ENCODE data around the gene MAP2K5.

MAP2K5 gene

DNA sequence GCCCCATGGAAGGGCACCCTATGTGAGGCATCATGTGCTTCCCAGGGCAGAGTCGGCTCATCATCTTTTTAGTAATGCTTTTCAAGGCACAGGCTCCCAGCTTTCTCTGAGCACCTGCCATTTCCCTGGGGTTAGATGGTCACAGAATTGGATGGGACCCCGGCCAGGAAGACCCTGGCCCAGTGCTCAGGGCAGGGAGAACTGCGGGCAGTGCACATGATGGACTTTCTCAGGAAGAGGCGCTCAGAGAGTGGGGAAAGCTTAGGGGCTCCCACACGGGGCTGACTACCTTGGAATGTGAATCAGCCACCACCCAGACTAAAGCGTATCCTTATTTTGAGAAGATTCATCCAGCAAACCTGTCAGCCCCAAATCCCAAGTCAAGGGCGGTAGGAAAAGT, 266.3 kb downstream of the MAP2K5 start:
- no peaks in the 10 kb centered on the region for H3K4me1 Mint-ChIP-seq (ENCODE audit: low read depth)
- no peak overlapping the region for H3K27ac Mint-ChIP-seq
- DNase-seq, result no peak
- no peaks in the 10 kb centered on the region for H3K27me3 Mint-ChIP-seq
- H3K9me3 Mint-ChIP-seq, result no peaks in the 10 kb centered on the region
- peaks cover 12% of the 10 kb centered on the region for H3K36me3 Mint-ChIP-seq (ENCODE audit: low read depth)
- no peak overlapping the region for H3K4me3 Mint-ChIP-seq

DNA sequence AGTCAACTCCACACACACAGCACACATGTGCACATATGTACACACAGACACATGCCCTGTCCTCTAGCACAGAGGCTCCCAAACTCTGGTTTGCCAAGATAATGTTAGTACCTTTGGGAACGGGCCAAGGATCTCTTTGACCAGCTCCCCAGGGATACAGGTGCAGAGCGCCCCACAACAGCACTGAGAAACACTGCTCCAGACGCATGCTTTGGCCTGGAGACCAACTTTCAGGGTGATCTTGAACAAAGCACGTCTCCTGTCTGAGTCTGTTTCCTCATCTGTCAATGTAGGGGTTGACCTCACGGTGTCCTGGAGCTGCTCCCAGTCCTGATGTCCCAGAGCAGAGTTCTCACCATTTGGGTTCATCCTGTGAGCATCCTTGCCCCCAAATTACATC, 266.9 kb downstream of the MAP2K5 start:
- no peaks in the 10 kb centered on the region for H3K4me1 Mint-ChIP-seq (ENCODE audit: low read depth)
- DNase-seq, result no peak
- H3K27ac Mint-ChIP-seq, result no peak overlapping the region
- no peaks in the 10 kb centered on the region for H3K27me3 Mint-ChIP-seq
- H3K9me3 Mint-ChIP-seq, result no peaks in the 10 kb centered on the region
- H3K4me3 Mint-ChIP-seq, result no peak overlapping the region
- peaks cover 12% of the 10 kb centered on the region for H3K36me3 Mint-ChIP-seq (ENCODE audit: low read depth)

DNA sequence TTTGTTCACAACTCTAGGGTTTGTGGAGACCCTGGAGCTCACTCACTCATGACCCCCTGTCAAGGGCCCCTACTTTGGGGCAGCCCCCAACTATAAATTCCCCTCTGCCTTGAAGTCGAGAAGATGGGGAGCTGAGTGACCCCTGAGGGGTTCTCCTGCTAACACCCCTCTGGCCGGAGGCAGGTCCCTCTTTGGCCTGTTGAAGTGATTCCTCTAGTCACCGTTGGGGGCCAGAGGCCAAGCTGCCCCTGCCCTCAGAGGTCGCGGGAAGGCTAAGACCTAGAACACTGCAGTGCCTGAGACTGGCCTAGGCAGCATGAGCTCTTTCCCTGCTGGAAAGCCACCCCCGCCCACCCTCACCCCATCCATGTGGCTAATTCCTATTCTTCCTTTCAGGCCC, 267.4 kb downstream of the MAP2K5 start:
- no peak for DNase-seq
- no peak overlapping the region for H3K4me3 Mint-ChIP-seq
- no peaks in the 10 kb centered on the region for H3K9me3 Mint-ChIP-seq

GRCh38 chr15:67812241-67812644, 269.7 kb downstream of the MAP2K5 start:
- Mint-ChIP-seq H3K4me1 (ENCODE audit: low read depth) (no peaks in the 10 kb centered on the region), H3K36me3 (ENCODE audit: low read depth) (peaks cover 7% of the 10 kb centered on the region), H3K9me3 (no peaks in the 10 kb centered on the region), H3K27me3 (peaks cover 4% of the 10 kb centered on the region), H3K4me3 (no peak overlapping the region), H3K27ac (no peak overlapping the region)
- DNase-seq, result no peak

More for the DNA sequence above, 267.4 kb downstream of the MAP2K5 start:
- H3K4me1 Mint-ChIP-seq (ENCODE audit: low read depth), result no peaks in the 10 kb centered on the region
- peaks cover 12% of the 10 kb centered on the region for H3K36me3 Mint-ChIP-seq (ENCODE audit: low read depth)
- H3K27me3 Mint-ChIP-seq, result no peaks in the 10 kb centered on the region
- H3K27ac Mint-ChIP-seq, result no peak overlapping the region

GRCh38 chr15:67813104-67813634, 270.7 kb downstream of the MAP2K5 start:
- peak overlapping the region; percentile 22 for H3K27ac Mint-ChIP-seq

GRCh38 chr15:67815036-67815592, 272.6 kb downstream of the MAP2K5 start:
- no peaks in the 10 kb centered on the region for H3K36me3 Mint-ChIP-seq (ENCODE audit: low read depth)
- H3K27ac Mint-ChIP-seq, result no peak overlapping the region
- DNase-seq, result peak; percentile 18
- peaks cover under 1% of the 10 kb centered on the region for H3K4me1 Mint-ChIP-seq (ENCODE audit: low read depth)
- peaks cover 28% of the 10 kb centered on the region for H3K27me3 Mint-ChIP-seq
- H3K9me3 Mint-ChIP-seq, result no peaks in the 10 kb centered on the region
- H3K4me3 Mint-ChIP-seq, result no peak overlapping the region

More at GRCh38 chr15:67813104-67813634, 270.7 kb downstream of the MAP2K5 start:
- Mint-ChIP-seq H3K4me3 (no peak overlapping the region), H3K27me3 (peaks cover 12% of the 10 kb centered on the region), H3K4me1 (ENCODE audit: low read depth) (no peaks in the 10 kb centered on the region), H3K9me3 (no peaks in the 10 kb centered on the region), H3K36me3 (ENCODE audit: low read depth) (peaks cover 2% of the 10 kb centered on the region)
- DNase-seq, result no peak

DNA sequence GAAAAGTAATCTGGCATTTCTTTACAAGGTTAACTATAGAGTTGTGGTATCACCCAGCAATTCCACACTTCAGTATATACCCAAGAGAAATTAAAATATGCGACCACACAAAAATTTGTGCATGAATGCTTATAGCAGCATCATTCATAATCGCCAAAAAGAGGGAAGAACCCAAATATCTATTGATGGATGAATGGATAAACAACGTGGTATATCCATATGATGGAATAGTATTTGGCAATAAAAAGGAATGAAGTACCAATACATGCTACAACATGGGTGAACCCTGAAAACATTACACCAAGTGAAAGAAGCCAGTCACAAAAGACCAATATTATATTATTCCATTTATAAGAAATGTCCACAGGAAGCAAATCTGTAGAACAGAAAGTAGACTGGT, 274.2 kb downstream of the MAP2K5 start:
- no peaks in the 10 kb centered on the region for H3K36me3 Mint-ChIP-seq (ENCODE audit: low read depth)
- H3K27me3 Mint-ChIP-seq, result peaks cover 43% of the 10 kb centered on the region
- no peak for DNase-seq
- H3K9me3 Mint-ChIP-seq, result no peaks in the 10 kb centered on the region
- no peak overlapping the region for H3K27ac Mint-ChIP-seq
- peaks cover 14% of the 10 kb centered on the region for H3K4me1 Mint-ChIP-seq (ENCODE audit: low read depth)
- H3K4me3 Mint-ChIP-seq, result no peak overlapping the region

DNA sequence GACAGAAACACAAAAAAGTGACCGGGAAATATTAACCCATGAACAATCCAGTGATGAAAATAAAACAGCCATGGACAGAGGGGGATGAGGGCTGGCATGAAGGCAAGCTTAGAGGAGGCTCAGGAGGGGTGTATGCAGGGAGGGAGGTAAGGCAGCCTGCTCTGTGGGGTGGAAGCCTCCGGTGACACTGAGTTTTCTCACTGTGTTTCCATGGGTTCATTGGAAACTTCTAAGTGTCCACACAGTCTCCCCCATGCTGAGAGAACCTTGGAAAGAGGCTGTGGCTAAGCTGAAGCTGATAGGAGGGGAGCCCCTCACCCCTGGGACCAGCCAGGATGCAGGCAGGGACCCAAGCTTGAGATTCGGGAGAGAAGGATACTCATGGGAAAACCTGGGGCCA, 276.0 kb downstream of the MAP2K5 start:
- no peaks in the 10 kb centered on the region for H3K36me3 Mint-ChIP-seq (ENCODE audit: low read depth)
- peak; percentile 8 for DNase-seq

GRCh38 chr15:67819636-67820035, 277.1 kb downstream of the MAP2K5 start:
- H3K4me3 Mint-ChIP-seq, result no peak overlapping the region
- H3K36me3 Mint-ChIP-seq (ENCODE audit: low read depth), result no peaks in the 10 kb centered on the region
- no peak overlapping the region for H3K27ac Mint-ChIP-seq
- peaks cover 37% of the 10 kb centered on the region for H3K4me1 Mint-ChIP-seq (ENCODE audit: low read depth)
- no peaks in the 10 kb centered on the region for H3K9me3 Mint-ChIP-seq
- DNase-seq, result no peak
- peaks cover 68% of the 10 kb centered on the region for H3K27me3 Mint-ChIP-seq

More for the DNA sequence above, 276.0 kb downstream of the MAP2K5 start:
- H3K4me1 Mint-ChIP-seq (ENCODE audit: low read depth), result peaks cover 26% of the 10 kb centered on the region
- no peak overlapping the region for H3K4me3 Mint-ChIP-seq
- H3K9me3 Mint-ChIP-seq, result no peaks in the 10 kb centered on the region
- H3K27me3 Mint-ChIP-seq, result peaks cover 56% of the 10 kb centered on the region
- no peak overlapping the region for H3K27ac Mint-ChIP-seq

DNA sequence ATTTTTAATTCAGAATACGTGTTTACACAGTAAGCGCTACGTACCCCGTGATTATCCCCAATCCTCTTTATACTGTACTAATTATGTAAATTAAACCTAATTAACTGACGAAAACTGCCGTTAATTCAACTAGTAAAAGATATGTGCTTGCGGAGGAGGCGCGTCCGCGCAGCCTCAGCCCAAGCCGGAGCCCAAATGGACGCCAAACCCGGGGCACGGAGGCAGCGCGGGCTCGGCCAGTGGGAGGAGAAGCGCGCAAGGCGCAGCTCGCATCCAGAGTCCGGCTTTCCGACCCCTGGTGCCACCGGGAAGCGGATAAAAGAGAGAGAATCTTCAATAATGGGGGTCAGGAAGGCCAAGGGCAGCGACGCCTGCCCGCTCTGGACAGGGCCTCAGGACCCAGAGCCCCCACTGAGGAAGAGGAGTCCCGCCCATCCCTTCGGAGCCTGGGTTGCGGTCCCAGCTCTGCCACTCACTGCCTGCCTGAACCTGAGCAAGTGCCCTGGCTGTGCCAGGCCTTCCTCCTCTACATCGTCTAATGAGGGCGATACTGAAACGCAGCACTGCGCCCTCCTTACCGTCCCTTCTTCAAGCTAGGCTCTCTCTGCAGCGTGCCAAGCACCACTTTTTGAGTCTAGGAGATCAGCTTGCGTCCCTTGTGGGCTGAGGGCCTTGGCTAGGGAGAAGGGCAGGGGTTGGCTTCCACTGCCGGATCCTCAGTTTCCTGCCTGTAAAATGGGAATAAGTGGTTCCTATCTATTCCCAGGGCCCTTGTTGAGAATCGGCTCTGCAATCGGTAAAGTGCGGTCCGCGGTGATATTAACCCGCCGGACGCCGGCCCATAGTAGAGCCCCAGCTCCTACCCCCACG, 277.9 kb downstream of the MAP2K5 start:
- no peak overlapping the region for H3K4me3 Mint-ChIP-seq
- no peak for DNase-seq
- H3K36me3 Mint-ChIP-seq (ENCODE audit: low read depth), result no peaks in the 10 kb centered on the region
- H3K9me3 Mint-ChIP-seq, result no peaks in the 10 kb centered on the region
- no peak overlapping the region for H3K27ac Mint-ChIP-seq
- peaks cover 75% of the 10 kb centered on the region for H3K27me3 Mint-ChIP-seq
- H3K4me1 Mint-ChIP-seq (ENCODE audit: low read depth), result peaks cover 42% of the 10 kb centered on the region

DNA sequence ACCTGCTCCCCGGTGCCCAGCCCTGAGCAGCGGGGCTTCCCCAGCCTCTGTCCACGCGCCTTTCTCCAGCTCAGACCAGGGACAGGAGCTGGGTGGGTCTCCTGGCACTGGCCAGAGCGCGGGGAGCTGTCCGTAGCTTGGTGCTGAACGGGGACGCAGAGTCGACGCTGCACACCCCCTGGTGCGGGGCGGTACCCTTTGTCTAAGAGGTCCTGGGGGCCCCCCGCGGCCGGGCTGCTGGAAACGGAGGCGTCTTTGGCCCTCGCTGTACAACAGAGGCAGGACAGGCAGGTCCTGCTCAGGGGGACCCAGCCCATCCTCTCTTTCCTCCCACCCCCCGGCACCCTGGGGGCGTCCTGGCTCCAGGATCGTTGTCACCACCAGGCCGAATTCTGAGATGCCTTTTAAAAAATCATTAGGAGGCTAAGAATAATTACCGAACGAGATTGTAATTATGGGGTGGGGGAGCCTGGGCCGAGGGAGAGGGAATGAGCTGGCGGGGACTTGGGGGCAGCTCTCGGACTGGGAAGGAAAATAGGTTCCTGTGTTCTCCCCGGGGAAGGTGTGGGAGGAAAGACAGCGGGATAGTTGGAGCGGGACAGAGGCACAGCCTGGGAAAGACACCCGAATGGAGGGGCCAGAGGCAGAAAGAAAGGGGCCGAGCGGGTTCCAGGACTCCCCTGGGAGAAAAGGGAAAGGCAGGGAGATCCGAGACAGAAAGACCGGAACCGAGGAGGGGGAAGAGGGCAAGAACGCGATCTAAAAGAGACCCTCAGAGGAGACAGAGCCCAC, 278.7 kb downstream of the MAP2K5 start:
- Mint-ChIP-seq H3K4me3 (no peak overlapping the region), H3K9me3 (no peaks in the 10 kb centered on the region)
- DNase-seq, result peak; percentile 54

DNA sequence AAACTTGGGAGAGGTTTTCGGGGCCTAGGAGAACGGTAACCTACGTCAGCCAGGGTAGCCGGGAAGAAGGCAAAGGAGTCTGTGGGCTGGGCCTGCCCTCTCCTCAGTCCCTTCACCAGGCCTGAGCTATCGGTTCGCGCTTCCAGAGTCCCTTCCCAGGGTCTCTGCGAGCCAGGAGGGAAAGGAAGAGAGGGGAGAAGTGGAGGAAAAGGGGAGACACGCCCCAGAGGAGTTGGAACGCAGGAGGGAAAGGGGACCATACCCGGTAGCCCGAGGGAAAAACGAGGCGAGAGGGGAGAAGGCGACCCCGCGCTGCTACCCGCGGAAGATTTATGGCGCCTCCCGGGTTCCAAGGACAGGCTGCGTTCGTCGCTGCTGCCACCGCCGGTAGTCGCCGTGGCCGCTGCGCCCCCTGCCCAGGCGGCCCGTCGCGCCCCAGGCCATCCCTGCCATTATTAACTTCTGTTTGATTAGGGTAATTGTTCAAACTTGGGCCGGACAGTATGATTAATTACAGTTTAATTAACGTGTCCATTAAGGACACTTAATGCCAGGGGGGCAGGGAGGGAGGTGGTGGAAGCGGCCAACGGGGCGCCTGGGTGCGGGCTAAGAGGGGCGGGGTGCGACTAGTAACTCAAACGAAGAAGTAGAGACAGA, 279.4 kb downstream of the MAP2K5 start:
- Mint-ChIP-seq H3K27ac (peak overlapping the region; percentile 17), H3K9me3 (no peaks in the 10 kb centered on the region), H3K4me3 (peak overlapping the region; percentile 38), H3K36me3 (ENCODE audit: low read depth) (no peaks in the 10 kb centered on the region), H3K27me3 (peaks cover 86% of the 10 kb centered on the region), H3K4me1 (ENCODE audit: low read depth) (peaks cover 53% of the 10 kb centered on the region)
- no peak for DNase-seq

More for the DNA sequence above, 278.7 kb downstream of the MAP2K5 start:
- Mint-ChIP-seq H3K27ac (peak overlapping the region; percentile 17), H3K27me3 (peaks cover 83% of the 10 kb centered on the region), H3K36me3 (ENCODE audit: low read depth) (no peaks in the 10 kb centered on the region), H3K4me1 (ENCODE audit: low read depth) (peaks cover 50% of the 10 kb centered on the region)

GRCh38 chr15:67822537-67823313, 280.2 kb downstream of the MAP2K5 start:
- peaks cover 78% of the 10 kb centered on the region for H3K27me3 Mint-ChIP-seq
- no peak overlapping the region for H3K27ac Mint-ChIP-seq
- H3K4me3 Mint-ChIP-seq, result peak overlapping the region; percentile 42
- H3K9me3 Mint-ChIP-seq, result no peaks in the 10 kb centered on the region
- peaks cover 53% of the 10 kb centered on the region for H3K4me1 Mint-ChIP-seq (ENCODE audit: low read depth)
- no peak for DNase-seq
- H3K36me3 Mint-ChIP-seq (ENCODE audit: low read depth), result no peaks in the 10 kb centered on the region

Data from activated T-cell treated with anti-CD3 and anti-CD28 coated beads, Interleukin-2, amount 50 U/mL, for 24 hours (primary cell).